Adrenal gland (tissue), 5 donors: ENCODE data around the gene CALB2.

Experiments
- POLR2A ChIP-seq, 2 donors: fragments of 450-650 bp; IDR thresholded peaks; one replicate each; pipeline ENCODE4 v1.6.1; 2017; ENCODE audit warnings: antibody characterized with exemption in 2 of 2, mild to moderate bottlenecking in 2 of 2, moderate library complexity in 1 of 2
- TF ChIP-seq, protein P1 (sequence below), 6 experiments: fragments of 450-650 bp in 4 of 6; fragments of 200-600 bp in 2 of 6; sonication (generic) in 1 of 6; IDR thresholded peaks; 1 replicate in 5 of 6; 2 replicates in 1 of 6; pipeline versions ENCODE4 v1.5.1 to v1.8.0; 2016 to 2021; ENCODE audit warnings: antibody characterized with exemption in 6 of 6, mild to moderate bottlenecking in 2 of 6, moderate library complexity in 1 of 6
- donor health status: DM: no; HTN: no; CAD: no.

DNA sequence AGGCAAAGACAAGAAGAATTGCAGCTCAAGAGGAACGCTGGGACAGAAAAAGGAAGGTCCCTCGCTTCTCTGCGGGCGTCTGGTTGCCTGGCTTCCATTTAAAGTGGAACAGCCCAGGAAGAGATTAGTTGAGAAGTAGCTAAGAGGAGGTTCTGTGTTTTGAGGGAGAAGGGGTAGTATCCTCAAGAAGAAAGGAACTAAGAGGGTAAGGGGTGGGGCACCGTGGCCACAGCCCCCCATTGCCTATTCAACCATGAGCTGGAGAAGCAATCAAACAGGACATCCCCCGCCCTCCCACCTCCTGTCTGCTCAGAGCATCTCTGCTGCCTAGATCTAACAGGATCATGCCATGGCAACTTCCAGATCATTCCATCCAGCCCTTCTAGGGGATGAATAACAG, 18.1 kb upstream of the CALB2 start:
- TF ChIP-seq, protein P1, sequence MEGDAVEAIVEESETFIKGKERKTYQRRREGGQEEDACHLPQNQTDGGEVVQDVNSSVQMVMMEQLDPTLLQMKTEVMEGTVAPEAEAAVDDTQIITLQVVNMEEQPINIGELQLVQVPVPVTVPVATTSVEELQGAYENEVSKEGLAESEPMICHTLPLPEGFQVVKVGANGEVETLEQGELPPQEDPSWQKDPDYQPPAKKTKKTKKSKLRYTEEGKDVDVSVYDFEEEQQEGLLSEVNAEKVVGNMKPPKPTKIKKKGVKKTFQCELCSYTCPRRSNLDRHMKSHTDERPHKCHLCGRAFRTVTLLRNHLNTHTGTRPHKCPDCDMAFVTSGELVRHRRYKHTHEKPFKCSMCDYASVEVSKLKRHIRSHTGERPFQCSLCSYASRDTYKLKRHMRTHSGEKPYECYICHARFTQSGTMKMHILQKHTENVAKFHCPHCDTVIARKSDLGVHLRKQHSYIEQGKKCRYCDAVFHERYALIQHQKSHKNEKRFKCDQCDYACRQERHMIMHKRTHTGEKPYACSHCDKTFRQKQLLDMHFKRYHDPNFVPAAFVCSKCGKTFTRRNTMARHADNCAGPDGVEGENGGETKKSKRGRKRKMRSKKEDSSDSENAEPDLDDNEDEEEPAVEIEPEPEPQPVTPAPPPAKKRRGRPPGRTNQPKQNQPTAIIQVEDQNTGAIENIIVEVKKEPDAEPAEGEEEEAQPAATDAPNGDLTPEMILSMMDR (IDR thresholded peaks at IDR 0.05): no peak
- no peak for TF ChIP-seq POLR2A (IDR thresholded peaks at IDR 0.05)
